ENCODE measurements around the gene PCSK1.

The PCSK1 gene

GRCh38 chr5:96388176-96388575 lies 44.9 kb downstream of the PCSK1 start:
- H3K4me1 ChIP-seq: 0 out of 2 replicates have a peak, but pooled peaks cover 2% of the 10 kb centered on the region
- peak; percentile 43 for DNase-seq
- H3K9me3 ChIP-seq: no peaks in the 10 kb centered on the region
- no peak for TF ChIP-seq CTCF (IDR thresholded peaks at IDR 0.05; ENCODE audit: low read depth, low read length)
- H3K36me3 ChIP-seq: no peaks in the 10 kb centered on the region
- no peak overlapping the region for H3K4me3 ChIP-seq (ENCODE audit: low read depth, low read length)
- H3K27me3 ChIP-seq: no peaks in the 10 kb centered on the region

- no peak for TF ChIP-seq CTCF (IDR thresholded peaks at IDR 0.05; ENCODE audit: low read depth, low read length)
- Histone ChIP-seq H3K27me3 (no peaks in the 10 kb centered on the region), H3K4me3 (ENCODE audit: low read depth, low read length) (no peak overlapping the region), H3K36me3 (no peaks in the 10 kb centered on the region), H3K4me1 (0 out of 2 replicates have a peak, but pooled peaks cover 2% of the 10 kb centered on the region), H3K9me3 (no peaks in the 10 kb centered on the region)
- no peak for DNase-seq
These were observed 45.4 kb downstream of the PCSK1 start for GRCh38 chr5:96387616-96388015.

- 0 out of 2 replicates have a peak, but pooled peaks cover 2% of the 10 kb centered on the region for H3K4me1 ChIP-seq
- DNase-seq: no peak
- no peak overlapping the region for H3K4me3 ChIP-seq (ENCODE audit: low read depth, low read length)
- no peaks in the 10 kb centered on the region for H3K36me3 ChIP-seq
- no peak for TF ChIP-seq CTCF (IDR thresholded peaks at IDR 0.05; ENCODE audit: low read depth, low read length)
- H3K27me3 ChIP-seq: no peaks in the 10 kb centered on the region
- no peaks in the 10 kb centered on the region for H3K9me3 ChIP-seq
These were observed 47.5 kb downstream of the PCSK1 start for GRCh38 chr5:96385538-96385937.

- Histone ChIP-seq H3K36me3 (no peaks in the 10 kb centered on the region), H3K4me1 (0 out of 2 replicates have a peak, but pooled peaks cover 2% of the 10 kb centered on the region), H3K9me3 (no peaks in the 10 kb centered on the region), H3K4me3 (ENCODE audit: low read depth, low read length) (no peak overlapping the region), H3K27me3 (no peaks in the 10 kb centered on the region)
- TF ChIP-seq CTCF (IDR thresholded peaks at IDR 0.05; ENCODE audit: low read depth, low read length): no peak
- no peak for DNase-seq
These were observed 48.7 kb downstream of the PCSK1 start for GRCh38 chr5:96384353-96384752.

- DNase-seq: peak; percentile 30
- TF ChIP-seq CTCF (IDR thresholded peaks at IDR 0.05; ENCODE audit: low read depth, low read length): peak; percentile 49
These were observed 51.5 kb downstream of the PCSK1 start for GRCh38 chr5:96381526-96381925.

GRCh38 chr5:96379896-96380295 lies 53.2 kb downstream of the PCSK1 start:
- no peaks in the 10 kb centered on the region for H3K36me3 ChIP-seq
- no peak for DNase-seq
- no peak for TF ChIP-seq CTCF (IDR thresholded peaks at IDR 0.05; ENCODE audit: low read depth, low read length)
- no peaks in the 10 kb centered on the region for H3K27me3 ChIP-seq
- H3K4me3 ChIP-seq (ENCODE audit: low read depth, low read length): no peak overlapping the region
- H3K9me3 ChIP-seq: no peaks in the 10 kb centered on the region
- H3K4me1 ChIP-seq: no peaks in the 10 kb centered on the region

More at GRCh38 chr5:96381526-96381925, 51.5 kb downstream of the PCSK1 start:
- no peaks in the 10 kb centered on the region for H3K9me3 ChIP-seq
- no peak overlapping the region for H3K4me3 ChIP-seq (ENCODE audit: low read depth, low read length)
- no peaks in the 10 kb centered on the region for H3K27me3 ChIP-seq
- H3K4me1 ChIP-seq: no peaks in the 10 kb centered on the region
- no peaks in the 10 kb centered on the region for H3K36me3 ChIP-seq

Measured in BE2C (cell line).